Osteoblast (primary cell): ENCODE measurements around the gene OTOG. TPM values are rescaled to one million over a fixed set of nuclear protein-coding genes. Genes with fewer than 3 reads are reported as not detected.
A peak's percentile ranks its signal among the peaks of the same experiment; 100 is the strongest.

Experiments
- DNase-seq: peaks from one replicate; pipeline ENCODE4 v3.0.0; 2011; ENCODE audit warnings: low spot score, mixed read lengths; ENCODE audit not compliant: insufficient read length; ENCODE audit errors: missing footprints
- H2AFZ ChIP-seq: 2 replicates; pipeline ENCODE4 v1.6.0; 2011; ENCODE audit warnings: mild to moderate bottlenecking, low read length
- H3K27ac ChIP-seq: 2 replicates; pipeline ENCODE4 v1.5.1; 2011; ENCODE audit warnings: mild to moderate bottlenecking, low read depth, low read length, moderate library complexity
- H3K27me3 ChIP-seq: 2 replicates; pipeline ENCODE4 v1.6.0; 2012; ENCODE audit warnings: mild to moderate bottlenecking, control low read depth, inconsistent platforms, low read length, moderate library complexity; ENCODE audit not compliant: insufficient read depth
- H3K36me3 ChIP-seq: 2 replicates; pipeline ENCODE4 v1.5.1; 2011; ENCODE audit warnings: mild to moderate bottlenecking, low read length, control low read depth, moderate library complexity; ENCODE audit not compliant: insufficient read depth
- H3K4me1 ChIP-seq: 2 replicates; pipeline ENCODE4 v1.5.1; 2011; ENCODE audit warnings: mild to moderate bottlenecking, low read length, control low read depth, moderate library complexity; ENCODE audit not compliant: insufficient read depth
- H3K4me2 ChIP-seq: 2 replicates; pipeline ENCODE4 v1.6.0; 2011; ENCODE audit warnings: mild to moderate bottlenecking, low read length; ENCODE audit not compliant: insufficient read depth
- H3K4me3 ChIP-seq: fragments of 200-600 bp; sonication (generic); 3 replicates; pipeline ENCODE4 v1.5.1; 2012; ENCODE audit warnings: mild to moderate bottlenecking, low read length, inconsistent platforms; ENCODE audit not compliant: insufficient read depth
- H3K79me2 ChIP-seq: 2 replicates; pipeline ENCODE4 v1.6.0; 2012; ENCODE audit warnings: mild to moderate bottlenecking, low read length, control low read depth, inconsistent platforms; ENCODE audit not compliant: insufficient read depth
- H3K9me3 ChIP-seq: 2 replicates; pipeline ENCODE4 v1.5.1; 2011; ENCODE audit warnings: low read depth, low read length, control low read depth
- H4K20me1 ChIP-seq: 2 replicates; pipeline ENCODE4 v1.6.0; 2012; ENCODE audit warnings: mild to moderate bottlenecking, low read length, control low read depth; ENCODE audit not compliant: insufficient read depth
- total RNA-seq: library from RNA; depleted of rRNA; stranded (reverse); fragments of >200 nt; gene quantifications from 2 replicates; pipeline ENCODE4 v1.2.3, GENCODE V29; 2012
- TF ChIP-seq, protein P1 (sequence below): IDR thresholded peaks from 2 replicates; pipeline ENCODE4 v1.5.1; 2011; ENCODE audit warnings: mild to moderate bottlenecking, low read depth, low read length, moderate library complexity; ENCODE audit errors: extremely low read depth

Gene OTOG
- total RNA-seq, 1 donor, result not detected

DNA sequence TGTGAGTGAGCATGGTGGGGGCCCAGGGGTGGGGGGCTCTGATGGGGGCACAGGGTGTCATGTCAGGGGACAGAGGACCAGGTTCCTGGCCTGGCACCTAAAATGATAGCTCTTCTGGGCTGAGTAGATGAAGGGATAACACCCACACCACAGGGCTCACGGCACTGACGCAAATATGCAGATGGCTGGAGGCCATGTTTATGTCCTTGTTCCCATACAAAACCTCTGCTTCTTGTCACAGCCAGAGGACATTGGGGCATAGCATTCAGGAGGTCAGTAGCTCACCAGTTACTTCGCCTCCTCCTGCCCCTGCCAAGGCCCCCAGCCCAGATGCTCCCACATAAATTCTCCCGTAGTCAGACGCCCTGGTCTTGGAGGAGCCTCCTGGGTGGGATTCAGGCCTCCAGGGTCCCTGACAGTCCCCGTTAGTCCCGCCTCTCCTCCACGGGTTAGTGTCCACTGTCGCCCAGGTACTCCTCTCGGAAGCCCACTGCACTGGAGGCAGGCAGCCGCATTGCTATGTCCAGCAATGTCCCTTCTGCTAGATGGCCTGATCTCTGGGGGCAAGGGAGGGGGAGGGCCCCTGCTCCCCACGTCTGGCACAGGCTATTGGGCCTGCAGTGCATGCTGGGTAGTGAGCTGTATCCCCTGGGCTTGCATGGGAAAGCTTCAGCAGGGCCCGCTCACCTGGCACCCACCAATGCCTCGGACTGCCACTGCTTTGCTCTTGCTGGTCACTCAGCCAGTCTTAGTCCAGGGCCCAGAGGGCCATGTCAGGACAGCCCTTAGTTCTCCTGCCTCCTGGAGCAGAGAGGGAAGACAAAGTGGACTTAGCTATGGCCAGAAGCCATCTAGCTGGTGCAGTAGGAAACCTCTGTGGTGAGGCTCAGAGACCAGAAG is 96.7 kb downstream of the OTOG start:
- no peaks in the 10 kb centered on the region for H3K27me3 ChIP-seq
- H2AFZ ChIP-seq, result no peak overlapping the region
- H3K79me2 ChIP-seq, result no peaks in the 10 kb centered on the region
- no peak overlapping the region for H3K27ac ChIP-seq
- no peaks in the 10 kb centered on the region for H3K36me3 ChIP-seq
- H4K20me1 ChIP-seq, result no peaks in the 10 kb centered on the region
- DNase-seq, result peak; percentile 50
- H3K4me2 ChIP-seq, result no peak overlapping the region
- H3K4me1 ChIP-seq, result no peaks in the 10 kb centered on the region
- peaks cover 2% of the 10 kb centered on the region for H3K9me3 ChIP-seq
- TF ChIP-seq, protein P1, sequence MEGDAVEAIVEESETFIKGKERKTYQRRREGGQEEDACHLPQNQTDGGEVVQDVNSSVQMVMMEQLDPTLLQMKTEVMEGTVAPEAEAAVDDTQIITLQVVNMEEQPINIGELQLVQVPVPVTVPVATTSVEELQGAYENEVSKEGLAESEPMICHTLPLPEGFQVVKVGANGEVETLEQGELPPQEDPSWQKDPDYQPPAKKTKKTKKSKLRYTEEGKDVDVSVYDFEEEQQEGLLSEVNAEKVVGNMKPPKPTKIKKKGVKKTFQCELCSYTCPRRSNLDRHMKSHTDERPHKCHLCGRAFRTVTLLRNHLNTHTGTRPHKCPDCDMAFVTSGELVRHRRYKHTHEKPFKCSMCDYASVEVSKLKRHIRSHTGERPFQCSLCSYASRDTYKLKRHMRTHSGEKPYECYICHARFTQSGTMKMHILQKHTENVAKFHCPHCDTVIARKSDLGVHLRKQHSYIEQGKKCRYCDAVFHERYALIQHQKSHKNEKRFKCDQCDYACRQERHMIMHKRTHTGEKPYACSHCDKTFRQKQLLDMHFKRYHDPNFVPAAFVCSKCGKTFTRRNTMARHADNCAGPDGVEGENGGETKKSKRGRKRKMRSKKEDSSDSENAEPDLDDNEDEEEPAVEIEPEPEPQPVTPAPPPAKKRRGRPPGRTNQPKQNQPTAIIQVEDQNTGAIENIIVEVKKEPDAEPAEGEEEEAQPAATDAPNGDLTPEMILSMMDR, result no peak
- no peak overlapping the region for H3K4me3 ChIP-seq

DNA sequence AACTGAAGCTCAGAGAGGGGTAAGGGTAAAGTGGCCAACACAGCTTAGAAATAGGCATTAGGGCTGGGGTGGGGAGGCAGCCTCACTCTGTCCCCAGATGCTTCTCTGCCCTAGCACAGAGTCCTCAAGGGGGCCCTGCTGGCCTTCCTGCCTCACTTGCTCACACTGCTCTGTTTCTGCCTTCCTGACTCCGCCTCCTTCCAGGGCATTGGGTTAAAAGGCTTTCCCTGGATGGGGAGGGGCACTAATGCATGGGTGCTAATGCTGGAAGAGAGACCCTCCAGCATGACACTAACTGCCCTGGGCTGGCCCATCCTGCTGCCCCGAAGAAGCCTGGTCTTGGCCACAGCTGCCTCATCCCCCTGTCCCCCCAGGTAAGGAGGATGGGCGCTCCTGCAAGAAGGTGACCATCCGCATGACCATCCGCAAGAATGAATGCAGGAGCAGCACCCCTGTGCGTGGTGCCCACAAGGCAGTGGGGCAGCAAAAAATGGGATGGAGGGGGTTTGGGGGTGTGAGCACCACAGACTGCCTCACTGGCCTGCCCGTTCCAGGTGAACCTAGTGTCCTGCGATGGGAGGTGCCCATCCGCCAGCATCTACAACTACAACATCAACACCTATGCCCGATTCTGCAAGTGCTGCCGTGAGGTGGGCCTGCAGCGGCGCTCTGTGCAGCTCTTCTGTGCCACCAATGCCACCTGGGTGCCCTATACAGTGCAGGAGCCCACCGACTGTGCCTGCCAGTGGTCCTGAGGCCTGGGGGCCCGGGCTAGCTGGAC is 98.3 kb downstream of the OTOG start:
- Histone ChIP-seq H3K79me2 (no peaks in the 10 kb centered on the region), H3K36me3 (no peaks in the 10 kb centered on the region), H3K4me2 (no peak overlapping the region), H3K4me3 (no peak overlapping the region), H2AFZ (no peak overlapping the region), H3K27me3 (no peaks in the 10 kb centered on the region), H3K9me3 (peaks cover 2% of the 10 kb centered on the region), H3K4me1 (peaks cover 6% of the 10 kb centered on the region), H4K20me1 (no peaks in the 10 kb centered on the region), H3K27ac (no peak overlapping the region)
- no peak for DNase-seq
- TF ChIP-seq, protein P1, result no peak

DNA sequence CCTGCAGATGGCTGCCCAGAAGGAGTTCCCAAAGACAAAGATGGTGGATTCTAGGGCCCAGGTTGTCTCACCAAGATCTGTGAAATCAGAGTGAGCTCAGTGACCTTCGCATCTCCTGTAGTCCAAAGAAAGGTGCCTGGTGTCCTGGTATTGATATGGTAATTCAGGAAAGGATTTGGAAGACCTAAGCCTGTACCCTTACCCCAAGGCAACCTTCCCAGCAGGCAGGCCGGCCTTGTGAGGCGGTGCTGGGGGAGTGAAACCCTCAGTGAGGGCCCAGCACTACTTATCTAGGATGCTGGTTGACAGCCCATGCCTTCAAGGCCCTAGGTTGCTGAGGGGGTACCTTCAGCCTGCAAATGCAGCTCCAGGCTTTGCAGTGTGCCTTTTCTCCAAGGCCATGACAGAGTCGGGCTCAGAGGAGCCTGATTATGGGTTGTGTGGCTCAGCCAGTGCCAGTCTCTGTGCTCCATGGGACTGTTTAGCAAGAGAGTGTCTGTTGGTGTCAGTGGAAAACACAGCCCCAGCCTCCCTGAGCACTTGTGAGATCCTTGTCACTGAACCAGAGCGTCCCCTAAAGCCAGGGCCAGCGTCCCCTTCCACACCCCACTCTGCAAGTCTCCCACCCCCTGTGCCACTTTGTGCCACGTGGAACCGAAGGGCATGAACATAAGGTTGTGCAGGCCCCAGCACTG is 99.5 kb downstream of the OTOG start:
- H3K4me2 ChIP-seq, result no peak overlapping the region
- H3K27me3 ChIP-seq, result peaks cover 4% of the 10 kb centered on the region
- no peak overlapping the region for H3K4me3 ChIP-seq
- TF ChIP-seq, protein P1, result no peak
- H3K4me1 ChIP-seq, result peaks cover 8% of the 10 kb centered on the region
- no peaks in the 10 kb centered on the region for H4K20me1 ChIP-seq
- H3K79me2 ChIP-seq, result no peaks in the 10 kb centered on the region
- DNase-seq, result no peak
- H3K27ac ChIP-seq, result no peak overlapping the region
- no peak overlapping the region for H2AFZ ChIP-seq
- H3K9me3 ChIP-seq, result peaks cover 2% of the 10 kb centered on the region
- no peaks in the 10 kb centered on the region for H3K36me3 ChIP-seq
